Measurements from ENCODE around the gene GPR108.

Gene GPR108

GRCh38 chr19:6692027-6692426, 45.4 kb downstream of the GPR108 start:
- H3K4me1 ChIP-seq (ENCODE audit: control insufficient read depth, insufficient read depth, low read length), result no peaks in the 10 kb centered on the region
- no peak overlapping the region for H3K4me2 ChIP-seq (ENCODE audit: low read length)
- H3K36me3 ChIP-seq (ENCODE audit: insufficient read depth, low read length), result no peaks in the 10 kb centered on the region
- H3K9me3 ChIP-seq (replicated peaks; ENCODE audit: low read length), result no peaks in the 10 kb centered on the region
- no peaks in the 10 kb centered on the region for H3K27me3 ChIP-seq (ENCODE audit: control insufficient read depth, insufficient read depth, low read length)
- H3K4me3 ChIP-seq (ENCODE audit: low read length), result no peak overlapping the region
- no peak overlapping the region for H3K9ac ChIP-seq (ENCODE audit: low read depth, low read length)

DNA sequence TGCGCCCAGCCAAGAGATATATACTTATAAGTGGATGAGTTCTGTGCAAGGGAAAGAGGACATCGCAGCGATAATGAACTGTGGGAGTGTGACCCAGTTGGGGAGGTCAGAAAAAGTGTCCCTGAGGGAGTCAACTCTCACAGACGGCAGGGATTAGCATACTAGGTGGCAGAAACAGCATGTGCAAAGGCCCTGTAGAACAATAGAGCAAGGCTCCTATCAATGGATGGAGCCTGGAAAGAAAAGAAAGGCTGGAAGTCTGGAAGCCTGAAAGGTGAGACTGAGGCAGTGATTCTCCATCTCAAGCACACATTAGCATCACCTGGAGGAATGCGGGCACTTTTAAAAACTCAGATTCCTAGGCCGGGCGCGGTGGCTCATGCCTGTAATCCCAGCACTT, 46.0 kb downstream of the GPR108 start:
- no peak overlapping the region for H3K9ac ChIP-seq (ENCODE audit: low read depth, low read length)
- H3K27me3 ChIP-seq (ENCODE audit: control insufficient read depth, insufficient read depth, low read length), result no peaks in the 10 kb centered on the region
- H3K4me3 ChIP-seq (ENCODE audit: low read length), result no peak overlapping the region
- H3K4me2 ChIP-seq (ENCODE audit: low read length), result no peak overlapping the region
- no peaks in the 10 kb centered on the region for H3K4me1 ChIP-seq (ENCODE audit: control insufficient read depth, insufficient read depth, low read length)
- no peaks in the 10 kb centered on the region for H3K36me3 ChIP-seq (ENCODE audit: insufficient read depth, low read length)
- H3K9me3 ChIP-seq (replicated peaks; ENCODE audit: low read length), result no peaks in the 10 kb centered on the region

DNA sequence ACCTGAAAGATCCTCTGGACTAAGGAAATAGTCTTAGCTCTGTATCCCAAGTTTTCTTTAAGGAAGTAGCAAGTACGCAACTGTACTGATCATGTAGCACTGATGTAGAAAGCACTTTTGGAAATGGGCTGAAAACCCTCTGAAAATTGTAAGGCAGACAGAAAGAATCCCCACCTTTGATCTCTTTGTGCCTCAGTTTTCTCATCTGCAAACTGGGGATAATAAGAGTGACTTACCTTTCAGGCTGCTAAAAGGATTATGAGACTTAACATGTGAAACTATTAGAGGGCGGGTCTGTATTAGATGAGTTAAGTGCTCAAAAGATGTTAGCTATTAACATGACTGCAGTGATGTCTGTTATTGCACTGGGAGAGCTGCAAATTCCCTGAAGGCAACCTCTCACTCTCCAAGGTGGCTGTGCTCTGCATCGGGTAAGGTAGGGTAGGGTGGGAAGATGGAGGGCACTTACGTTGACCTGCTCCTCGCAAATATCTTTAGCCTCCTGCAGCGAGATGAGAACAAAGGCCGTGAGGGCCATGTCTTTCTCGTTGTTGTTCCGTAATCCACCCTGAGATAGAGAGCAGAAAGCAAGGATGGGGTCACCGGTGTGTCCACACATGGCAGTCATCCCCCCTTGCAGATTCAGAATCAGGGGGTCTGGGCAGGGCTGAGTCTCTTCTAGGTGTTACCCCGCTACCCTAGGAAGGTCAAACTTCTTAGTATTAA, 47.1 kb downstream of the GPR108 start:
- no peak overlapping the region for H3K4me2 ChIP-seq (ENCODE audit: low read length)
- H3K27me3 ChIP-seq (ENCODE audit: control insufficient read depth, insufficient read depth, low read length), result no peaks in the 10 kb centered on the region
- no peaks in the 10 kb centered on the region for H3K4me1 ChIP-seq (ENCODE audit: control insufficient read depth, insufficient read depth, low read length)
- no peak overlapping the region for H3K4me3 ChIP-seq (ENCODE audit: low read length)
- no peak overlapping the region for H3K9ac ChIP-seq (ENCODE audit: low read depth, low read length)
- H3K9me3 ChIP-seq (replicated peaks; ENCODE audit: low read length), result no peaks in the 10 kb centered on the region
- H3K36me3 ChIP-seq (ENCODE audit: insufficient read depth, low read length), result no peaks in the 10 kb centered on the region

GRCh38 chr19:6687114-6687513, 50.3 kb downstream of the GPR108 start:
- Histone ChIP-seq H3K9me3 (replicated peaks; ENCODE audit: low read length) (no peaks in the 10 kb centered on the region), H3K9ac (ENCODE audit: low read depth, low read length) (no peak overlapping the region), H3K4me2 (ENCODE audit: low read length) (no peak overlapping the region), H3K4me3 (ENCODE audit: low read length) (no peak overlapping the region), H3K4me1 (ENCODE audit: control insufficient read depth, insufficient read depth, low read length) (no peaks in the 10 kb centered on the region), H3K36me3 (ENCODE audit: insufficient read depth, low read length) (no peaks in the 10 kb centered on the region), H3K27me3 (ENCODE audit: control insufficient read depth, insufficient read depth, low read length) (no peaks in the 10 kb centered on the region)

DNA sequence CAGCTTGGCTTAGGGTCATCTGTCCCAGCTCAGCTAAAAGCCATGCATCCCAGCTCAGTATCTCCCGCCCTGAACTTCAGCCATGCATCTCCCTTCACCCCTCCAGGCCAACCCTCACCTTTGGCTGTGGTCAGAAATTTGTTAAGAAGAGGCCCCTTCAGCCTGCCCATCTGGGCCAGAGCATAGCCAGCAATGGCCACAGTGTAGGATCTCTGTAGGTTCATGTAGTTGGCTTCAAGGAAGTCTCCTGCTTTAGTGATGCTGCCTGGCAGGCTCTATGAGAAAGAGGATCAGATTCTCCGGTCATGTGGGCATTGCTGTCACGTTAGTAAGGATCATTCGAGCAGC, 50.8 kb downstream of the GPR108 start:
- Histone ChIP-seq H3K36me3 (ENCODE audit: insufficient read depth, low read length) (no peaks in the 10 kb centered on the region), H3K4me1 (ENCODE audit: control insufficient read depth, insufficient read depth, low read length) (no peaks in the 10 kb centered on the region)

GRCh38 chr19:6685962-6686627, 51.3 kb downstream of the GPR108 start:
- no peaks in the 10 kb centered on the region for H3K36me3 ChIP-seq (ENCODE audit: insufficient read depth, low read length)
- H3K4me1 ChIP-seq (ENCODE audit: control insufficient read depth, insufficient read depth, low read length), result no peaks in the 10 kb centered on the region
- H3K9ac ChIP-seq (ENCODE audit: low read depth, low read length), result no peak overlapping the region
- no peak overlapping the region for H3K4me2 ChIP-seq (ENCODE audit: low read length)
- H3K9me3 ChIP-seq (replicated peaks; ENCODE audit: low read length), result no peaks in the 10 kb centered on the region
- H3K4me3 ChIP-seq (ENCODE audit: low read length), result no peak overlapping the region
- H3K27me3 ChIP-seq (ENCODE audit: control insufficient read depth, insufficient read depth, low read length), result no peaks in the 10 kb centered on the region

More for the DNA sequence above, 50.8 kb downstream of the GPR108 start:
- no peak overlapping the region for H3K9ac ChIP-seq (ENCODE audit: low read depth, low read length)
- H3K4me3 ChIP-seq (ENCODE audit: low read length), result no peak overlapping the region
- no peak overlapping the region for H3K4me2 ChIP-seq (ENCODE audit: low read length)
- H3K27me3 ChIP-seq (ENCODE audit: control insufficient read depth, insufficient read depth, low read length), result no peaks in the 10 kb centered on the region
- no peaks in the 10 kb centered on the region for H3K9me3 ChIP-seq (replicated peaks; ENCODE audit: low read length)

GRCh38 chr19:6685482-6685881, 51.9 kb downstream of the GPR108 start:
- no peak overlapping the region for H3K9ac ChIP-seq (ENCODE audit: low read depth, low read length)
- H3K36me3 ChIP-seq (ENCODE audit: insufficient read depth, low read length), result no peaks in the 10 kb centered on the region
- H3K4me1 ChIP-seq (ENCODE audit: control insufficient read depth, insufficient read depth, low read length), result no peaks in the 10 kb centered on the region
- no peak overlapping the region for H3K4me3 ChIP-seq (ENCODE audit: low read length)
- no peak overlapping the region for H3K4me2 ChIP-seq (ENCODE audit: low read length)
- no peaks in the 10 kb centered on the region for H3K27me3 ChIP-seq (ENCODE audit: control insufficient read depth, insufficient read depth, low read length)
- H3K9me3 ChIP-seq (replicated peaks; ENCODE audit: low read length), result no peaks in the 10 kb centered on the region

- Histone ChIP-seq H3K4me2 (ENCODE audit: low read length) (no peak overlapping the region), H3K4me1 (ENCODE audit: control insufficient read depth, insufficient read depth, low read length) (no peaks in the 10 kb centered on the region), H3K36me3 (ENCODE audit: insufficient read depth, low read length) (no peaks in the 10 kb centered on the region), H3K4me3 (ENCODE audit: low read length) (no peak overlapping the region), H3K27me3 (ENCODE audit: control insufficient read depth, insufficient read depth, low read length) (no peaks in the 10 kb centered on the region), H3K9ac (ENCODE audit: low read depth, low read length) (no peak overlapping the region), H3K9me3 (replicated peaks; ENCODE audit: low read length) (no peaks in the 10 kb centered on the region)
These were observed 53.4 kb downstream of the GPR108 start for GRCh38 chr19:6683971-6684370.

- Histone ChIP-seq H3K9me3 (replicated peaks; ENCODE audit: low read length) (no peaks in the 10 kb centered on the region), H3K9ac (ENCODE audit: low read depth, low read length) (no peak overlapping the region), H3K4me3 (ENCODE audit: low read length) (no peak overlapping the region)
These were observed 54.7 kb downstream of the GPR108 start for GRCh38 chr19:6682607-6683128.

DNA sequence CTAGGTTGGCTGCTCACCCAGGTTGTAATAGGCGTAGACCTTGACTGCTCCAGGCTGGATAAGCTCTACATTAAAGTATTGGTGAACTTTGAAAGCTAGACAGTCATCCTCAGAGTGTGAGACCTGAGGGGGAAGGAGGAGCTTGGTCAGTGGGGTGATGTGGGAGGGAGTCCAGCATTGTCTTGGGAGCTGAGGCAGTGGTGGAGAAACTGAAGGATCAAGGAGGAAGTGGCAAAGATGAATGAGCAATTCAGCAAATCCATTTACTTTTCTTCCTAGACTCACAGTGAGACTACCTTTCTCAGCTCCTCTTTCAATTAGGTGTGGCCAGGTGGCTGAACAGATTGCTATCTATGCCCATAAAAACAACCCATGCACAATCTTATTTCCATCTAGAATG, 57.2 kb downstream of the GPR108 start:
- Histone ChIP-seq H3K4me2 (ENCODE audit: low read length) (no peak overlapping the region), H3K4me3 (ENCODE audit: low read length) (no peak overlapping the region), H3K9me3 (replicated peaks; ENCODE audit: low read length) (no peaks in the 10 kb centered on the region), H3K4me1 (ENCODE audit: control insufficient read depth, insufficient read depth, low read length) (peaks cover 1% of the 10 kb centered on the region), H3K9ac (ENCODE audit: low read depth, low read length) (no peak overlapping the region), H3K36me3 (ENCODE audit: insufficient read depth, low read length) (no peaks in the 10 kb centered on the region), H3K27me3 (ENCODE audit: control insufficient read depth, insufficient read depth, low read length) (no peaks in the 10 kb centered on the region)

More at GRCh38 chr19:6682607-6683128, 54.7 kb downstream of the GPR108 start:
- no peaks in the 10 kb centered on the region for H3K27me3 ChIP-seq (ENCODE audit: control insufficient read depth, insufficient read depth, low read length)
- no peaks in the 10 kb centered on the region for H3K4me1 ChIP-seq (ENCODE audit: control insufficient read depth, insufficient read depth, low read length)
- no peak overlapping the region for H3K4me2 ChIP-seq (ENCODE audit: low read length)
- no peaks in the 10 kb centered on the region for H3K36me3 ChIP-seq (ENCODE audit: insufficient read depth, low read length)
